Fibroblast of lung (primary cell): Measurements from ENCODE around the gene ATP1B1.

Experiments
- CTCF ChIP-seq, 2 donors: IDR thresholded peaks in 1 of 2; conservative IDR thresholded peaks in 1 of 2; 1 replicate in 1 of 2; 2 replicates in 1 of 2; pipeline ENCODE4 v1.5.1; 2011 to 2012; ENCODE audit warnings: low read length in 2 of 2, control low read depth in 1 of 2, inconsistent platforms in 1 of 2, low read depth in 1 of 2, mild to moderate bottlenecking in 1 of 2
- EZH2 ChIP-seq: IDR thresholded peaks from 2 replicates; pipeline ENCODE4 v1.5.1; 2012; ENCODE audit warnings: low read length, control low read depth, mild to moderate bottlenecking; ENCODE audit errors: missing control alignments

- TF ChIP-seq CTCF (conservative IDR thresholded peaks at IDR 0.05 in 1 of 2, IDR thresholded peaks at IDR 0.05 in 1 of 2; ENCODE audit: low read depth in 1 of 2, low read length in 2 of 2) = no peak
- no peak for TF ChIP-seq EZH2
These were observed 5.8 kb upstream of the ATP1B1 start for GRCh38 chr1:169100651-169101088.
